ENCODE results near the gene TEC.

DNA sequence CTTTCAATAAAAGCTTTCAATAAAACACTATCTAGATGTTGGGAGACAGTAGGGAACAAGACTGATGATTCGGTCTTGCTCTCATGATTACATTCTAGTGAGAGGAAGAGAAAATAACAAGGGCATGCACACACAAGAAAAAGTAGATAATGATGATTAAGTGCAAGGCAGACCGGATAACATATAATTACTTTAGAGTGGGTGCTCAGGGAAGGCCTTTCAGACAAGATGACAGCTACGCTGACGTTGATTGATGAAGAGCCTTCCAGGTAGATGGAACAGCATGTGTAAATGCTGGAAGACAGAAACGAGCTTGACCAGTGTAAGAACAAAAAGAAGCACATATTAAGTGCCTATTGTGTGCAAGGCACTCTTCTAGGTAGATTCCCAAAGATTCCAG, 179.0 kb downstream of the TEC start:
- TF ChIP-seq, protein P1, sequence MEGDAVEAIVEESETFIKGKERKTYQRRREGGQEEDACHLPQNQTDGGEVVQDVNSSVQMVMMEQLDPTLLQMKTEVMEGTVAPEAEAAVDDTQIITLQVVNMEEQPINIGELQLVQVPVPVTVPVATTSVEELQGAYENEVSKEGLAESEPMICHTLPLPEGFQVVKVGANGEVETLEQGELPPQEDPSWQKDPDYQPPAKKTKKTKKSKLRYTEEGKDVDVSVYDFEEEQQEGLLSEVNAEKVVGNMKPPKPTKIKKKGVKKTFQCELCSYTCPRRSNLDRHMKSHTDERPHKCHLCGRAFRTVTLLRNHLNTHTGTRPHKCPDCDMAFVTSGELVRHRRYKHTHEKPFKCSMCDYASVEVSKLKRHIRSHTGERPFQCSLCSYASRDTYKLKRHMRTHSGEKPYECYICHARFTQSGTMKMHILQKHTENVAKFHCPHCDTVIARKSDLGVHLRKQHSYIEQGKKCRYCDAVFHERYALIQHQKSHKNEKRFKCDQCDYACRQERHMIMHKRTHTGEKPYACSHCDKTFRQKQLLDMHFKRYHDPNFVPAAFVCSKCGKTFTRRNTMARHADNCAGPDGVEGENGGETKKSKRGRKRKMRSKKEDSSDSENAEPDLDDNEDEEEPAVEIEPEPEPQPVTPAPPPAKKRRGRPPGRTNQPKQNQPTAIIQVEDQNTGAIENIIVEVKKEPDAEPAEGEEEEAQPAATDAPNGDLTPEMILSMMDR (IDR thresholded peaks at IDR 0.05; ENCODE audit: control extremely low read depth in 1 of 3, insufficient read depth in 1 of 3, low read depth in 1 of 3, low read length in 3 of 3): no peak
- TF ChIP-seq MAFK (IDR thresholded peaks at IDR 0.05; ENCODE audit: low read depth, low read length) (no peak), POLR2A (IDR thresholded peaks at IDR 0.05; ENCODE audit: control extremely low read depth in 1 of 2, low read depth in 2 of 2, low read length in 2 of 2) (no peak), SIN3A (conservative IDR thresholded peaks at IDR 0.05 in 1 of 2, IDR thresholded peaks at IDR 0.05 in 1 of 2; ENCODE audit: low read depth in 1 of 2, low read length in 2 of 2) (no peak), ZNF274 (IDR thresholded peaks at IDR 0.05; ENCODE audit: borderline replicate concordance, extremely low read depth, low read length) (no peak), KDM5A (IDR thresholded peaks at IDR 0.05; ENCODE audit: low read length) (no peak), EP300 (IDR thresholded peaks at IDR 0.05; ENCODE audit: borderline replicate concordance in 1 of 2, low read depth in 2 of 2, low read length in 2 of 2) (no peak), YY1 (IDR thresholded peaks at IDR 0.05; ENCODE audit: low read depth, low read length) (no peak), POLR2AphosphoS5 (IDR thresholded peaks at IDR 0.05; ENCODE audit: low read depth, low read length) (no peak)

Measured in H1 (cell line).